Skin epidermis (tissue), 12 donors: ENCODE measurements around the gene DNAJA4.
A peak's percentile ranks its signal among the peaks of the same experiment; 100 is the strongest.

Experiments
- H3K27ac ChIP-seq, 21 experiments: fragments of 200-600 bp; sonication (generic) in 11 of 21; one replicate each; pipeline ENCODE4 v1.5.0; 2020; ENCODE audit warnings: mild to moderate bottlenecking in 3 of 21, inconsistent platforms in 2 of 21, moderate library complexity in 2 of 21
- H3K4me3 ChIP-seq, 7 experiments: fragments of 200-600 bp; sonication (generic) in 2 of 7; one replicate each; pipeline ENCODE4 v1.5.0; 2020; ENCODE audit warnings: inconsistent platforms in 2 of 7, mild to moderate bottlenecking in 2 of 7, moderate library complexity in 1 of 7

DNAJA4 gene

DNA sequence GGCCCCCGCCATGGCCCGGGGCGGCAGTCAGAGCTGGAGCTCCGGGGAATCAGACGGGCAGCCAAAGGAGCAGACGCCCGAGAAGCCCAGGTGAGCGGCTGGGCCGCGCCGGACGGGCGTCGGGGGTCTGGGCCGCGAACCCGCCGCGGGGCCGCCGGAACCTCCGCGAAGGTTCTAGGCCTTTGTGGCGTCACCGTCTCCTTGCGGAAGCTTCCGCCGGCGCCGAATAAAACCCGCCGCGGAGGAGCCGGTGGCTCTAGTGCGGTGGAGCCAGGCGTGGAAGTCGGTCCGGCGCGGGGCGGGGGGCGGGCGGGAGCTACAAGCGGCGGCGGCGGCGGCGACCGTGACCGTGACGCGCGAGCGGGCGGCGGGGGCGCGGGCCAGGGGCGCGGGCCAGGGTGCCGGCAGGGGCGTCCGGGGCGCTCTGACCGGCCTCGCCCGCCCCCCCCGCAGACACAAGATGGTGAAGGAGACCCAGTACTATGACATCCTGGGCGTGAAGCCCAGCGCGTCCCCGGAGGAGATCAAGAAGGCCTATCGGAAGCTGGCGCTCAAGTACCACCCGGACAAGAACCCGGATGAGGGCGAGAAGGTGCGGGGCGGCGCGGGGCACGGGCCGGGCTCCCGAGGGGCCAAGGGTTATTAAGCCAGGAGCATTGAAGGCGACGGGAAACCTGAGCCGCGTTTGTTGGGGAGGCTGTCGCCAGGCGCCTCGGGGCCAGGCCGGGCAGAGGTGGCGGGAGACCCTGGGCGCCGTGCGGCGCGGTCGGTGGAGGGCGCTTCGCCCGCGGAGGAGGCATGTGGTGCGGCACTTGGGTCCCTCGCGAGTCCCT is at the start of gene DNAJA4:
TSS of gene DNAJA4 (plus strand) at position 259 of the 833 bp plus-strand sequence. CDS start at position 461, 202 bp downstream.
- peak within 1 kb of the TSS; percentile 18 to 96 (median 87) for H3K27ac ChIP-seq
- peak within 1 kb of the TSS; percentile 41 to 71 (median 56) for H3K4me3 ChIP-seq

DNA sequence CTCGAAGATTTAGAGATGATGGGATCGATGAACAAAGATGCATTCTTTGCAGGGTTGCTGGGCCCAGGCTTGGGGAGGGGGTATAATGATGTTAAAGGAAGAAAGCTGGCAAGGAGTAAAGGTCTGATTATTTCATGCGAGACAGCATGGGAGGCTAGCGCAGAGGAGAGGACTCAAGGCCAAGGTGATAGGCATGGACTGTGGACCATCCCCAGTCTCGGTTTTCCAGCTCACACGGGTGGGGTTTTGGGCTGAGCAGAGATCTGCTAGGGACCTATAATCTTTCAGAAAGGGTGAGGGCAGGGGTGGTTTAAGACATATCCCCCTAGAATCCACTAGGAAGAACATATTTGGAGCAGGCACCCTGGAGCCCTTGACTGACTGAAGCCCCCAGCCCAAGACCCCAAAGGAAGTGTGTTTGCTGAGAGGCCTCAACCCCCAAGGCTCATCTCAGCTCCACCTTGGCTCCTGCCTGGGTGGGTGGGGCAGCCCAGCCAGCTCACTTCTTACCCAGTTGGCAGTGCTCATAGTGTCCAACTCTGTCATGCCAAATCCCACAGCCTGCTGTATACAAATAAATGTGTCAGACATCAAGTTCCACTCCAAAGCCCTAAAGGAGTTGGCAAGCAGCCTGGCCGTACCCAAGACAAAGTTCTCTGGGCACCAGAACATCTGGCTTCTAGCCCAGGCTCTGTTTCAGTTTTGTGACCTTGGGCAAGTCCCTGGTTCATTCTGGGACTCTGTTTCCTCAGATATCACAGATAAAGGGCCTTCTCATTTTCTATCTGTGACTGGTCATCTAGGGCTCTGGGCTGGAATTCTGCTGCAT is 47.9 kb upstream of the DNAJA4 start:
- peak overlapping the region in 7 of 21 experiments; percentile 12 to 56 (median 39) for H3K27ac ChIP-seq
- no peak overlapping the region for H3K4me3 ChIP-seq

DNA sequence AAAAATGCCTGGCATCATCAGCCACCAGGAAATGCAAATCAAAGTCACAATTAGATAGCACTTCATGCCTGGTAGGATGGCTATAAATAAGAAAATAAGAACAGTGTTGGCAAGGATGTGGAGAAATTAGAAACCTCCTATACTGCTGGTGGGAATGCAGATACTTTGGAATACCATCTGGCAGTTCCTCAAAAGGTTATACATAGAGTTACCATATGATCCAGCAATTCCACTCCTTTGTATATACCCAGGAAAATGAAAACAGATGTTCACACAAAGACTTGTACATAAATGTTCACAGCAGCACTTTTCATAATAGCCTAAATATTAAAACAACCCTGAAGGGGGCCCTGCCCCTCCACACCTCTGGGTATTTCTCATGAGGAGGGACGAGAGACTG is 43.6 kb upstream of the DNAJA4 start:
- no peak overlapping the region for H3K4me3 ChIP-seq
- H3K27ac ChIP-seq, result peak overlapping the region in 1 of 21 experiments; percentile 20

DNA sequence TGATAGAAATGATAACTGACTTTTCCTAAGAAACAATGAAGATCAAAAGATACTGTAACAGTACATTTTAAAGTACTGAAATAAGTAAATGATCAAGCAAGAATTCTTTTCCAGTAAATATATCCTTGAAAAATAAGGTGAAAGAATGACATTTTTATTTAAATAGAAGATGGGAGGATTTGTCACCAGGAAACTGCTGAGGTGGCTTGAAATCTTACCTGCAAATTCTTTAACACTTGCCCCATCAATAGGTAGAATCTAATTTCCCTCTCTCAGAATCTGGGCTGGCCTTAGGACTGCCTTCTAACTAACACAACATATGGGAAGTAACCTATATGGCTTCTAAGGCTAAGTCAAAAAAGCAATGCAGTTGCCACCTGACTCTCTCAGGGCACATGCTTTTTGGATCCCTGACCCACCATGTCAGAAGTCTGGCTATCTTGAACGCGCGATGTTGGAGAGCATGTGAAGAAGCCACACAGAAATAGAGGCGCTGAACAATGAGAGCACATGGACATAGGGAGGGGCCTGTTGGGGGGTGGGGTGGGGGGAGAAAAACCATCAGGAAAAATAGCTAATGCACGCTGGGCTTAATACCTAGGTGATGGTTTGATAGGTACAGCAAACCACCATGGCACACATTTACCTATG is 41.5 kb upstream of the DNAJA4 start:
- Histone ChIP-seq H3K27ac (peak overlapping the region in 2 of 21 experiments; percentile 54 to 57), H3K4me3 (no peak overlapping the region)

DNA sequence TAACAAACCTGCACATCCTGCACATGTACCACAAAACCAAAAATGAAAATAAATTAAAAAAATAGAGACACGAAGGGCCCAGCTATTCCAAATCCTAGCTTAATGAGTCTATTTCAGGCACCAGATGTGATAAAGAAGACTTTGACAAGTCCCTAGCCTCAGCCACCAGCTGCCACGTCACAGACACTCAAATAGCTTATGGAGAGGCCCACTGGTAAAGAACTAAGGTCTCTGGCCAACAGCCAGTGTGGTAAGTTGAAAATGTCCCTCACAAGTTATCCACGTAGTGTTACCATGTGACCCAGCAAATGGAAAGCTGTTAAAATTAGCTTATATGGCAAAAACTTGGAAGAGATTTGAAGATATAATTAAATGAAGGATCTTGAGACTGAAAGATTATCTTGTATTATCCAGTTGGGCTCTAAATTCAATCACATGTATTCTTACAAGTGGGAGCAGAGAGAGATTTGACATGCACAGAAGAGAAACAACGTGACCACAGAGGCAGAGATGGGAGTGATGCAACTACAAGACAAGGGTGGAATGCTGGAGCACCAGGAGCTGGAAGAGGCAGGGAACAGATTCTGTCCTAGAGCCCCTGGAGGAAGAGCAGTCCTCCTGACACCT is 40.9 kb upstream of the DNAJA4 start:
- no peak overlapping the region for H3K4me3 ChIP-seq
- H3K27ac ChIP-seq, result peak overlapping the region in 5 of 21 experiments; percentile 11 to 57 (median 24)

DNA sequence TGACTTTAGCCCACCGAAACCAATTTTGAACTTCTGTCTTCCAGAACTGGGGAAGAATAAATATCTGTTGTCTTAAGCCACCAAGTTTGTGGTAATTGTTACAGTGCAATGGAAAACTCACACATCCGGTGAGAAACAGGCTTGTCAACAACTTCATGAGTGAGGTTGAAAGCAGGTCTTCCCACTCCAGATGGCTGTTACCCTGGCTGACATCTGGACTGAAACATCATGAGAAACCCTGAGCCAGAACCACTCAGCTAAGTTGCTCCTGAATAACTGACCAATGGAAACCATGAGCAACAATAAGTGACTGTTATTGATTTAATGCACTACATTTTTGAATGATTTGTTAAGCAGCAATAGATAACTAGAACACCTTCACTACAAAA is 40.3 kb upstream of the DNAJA4 start:
- Histone ChIP-seq H3K27ac (peak overlapping the region in 4 of 21 experiments; percentile 11 to 54 (median 22)), H3K4me3 (no peak overlapping the region)

DNA sequence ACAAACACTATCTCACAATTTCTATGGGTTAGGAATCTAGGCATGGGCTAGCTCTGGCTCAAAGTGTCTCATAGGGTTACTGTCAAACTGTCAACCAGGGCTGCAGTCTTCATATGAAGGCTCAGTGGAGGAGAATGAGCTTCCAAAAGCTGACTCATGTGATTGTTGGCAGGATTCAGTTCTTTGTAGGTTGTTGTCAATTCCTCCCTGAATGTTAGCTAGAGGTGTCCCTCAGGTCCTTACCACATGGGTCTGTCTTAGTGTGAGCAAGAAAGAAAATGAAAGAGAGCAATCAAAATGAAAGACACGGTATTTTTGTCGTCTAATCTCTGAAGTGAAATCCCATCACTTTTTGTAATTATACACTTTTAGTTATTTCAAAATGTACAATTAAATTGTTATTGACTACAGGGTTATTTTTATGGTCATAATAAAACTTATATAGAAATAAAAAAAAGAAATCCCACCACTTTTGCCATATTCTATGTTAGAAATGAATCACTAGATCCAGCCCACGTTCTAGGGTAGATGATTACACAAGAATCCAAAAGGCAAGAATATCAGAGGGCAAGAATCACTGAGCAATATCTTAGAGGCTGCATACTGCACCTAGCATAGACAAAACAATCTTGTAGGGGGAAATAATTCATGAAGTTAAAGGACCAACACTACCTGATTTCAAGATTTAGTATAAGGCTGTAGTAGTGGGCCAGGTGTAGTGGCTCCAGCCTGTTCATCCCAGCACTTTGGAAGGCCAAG is 38.4 kb upstream of the DNAJA4 start:
- Histone ChIP-seq H3K27ac (no peak overlapping the region), H3K4me3 (no peak overlapping the region)

DNA sequence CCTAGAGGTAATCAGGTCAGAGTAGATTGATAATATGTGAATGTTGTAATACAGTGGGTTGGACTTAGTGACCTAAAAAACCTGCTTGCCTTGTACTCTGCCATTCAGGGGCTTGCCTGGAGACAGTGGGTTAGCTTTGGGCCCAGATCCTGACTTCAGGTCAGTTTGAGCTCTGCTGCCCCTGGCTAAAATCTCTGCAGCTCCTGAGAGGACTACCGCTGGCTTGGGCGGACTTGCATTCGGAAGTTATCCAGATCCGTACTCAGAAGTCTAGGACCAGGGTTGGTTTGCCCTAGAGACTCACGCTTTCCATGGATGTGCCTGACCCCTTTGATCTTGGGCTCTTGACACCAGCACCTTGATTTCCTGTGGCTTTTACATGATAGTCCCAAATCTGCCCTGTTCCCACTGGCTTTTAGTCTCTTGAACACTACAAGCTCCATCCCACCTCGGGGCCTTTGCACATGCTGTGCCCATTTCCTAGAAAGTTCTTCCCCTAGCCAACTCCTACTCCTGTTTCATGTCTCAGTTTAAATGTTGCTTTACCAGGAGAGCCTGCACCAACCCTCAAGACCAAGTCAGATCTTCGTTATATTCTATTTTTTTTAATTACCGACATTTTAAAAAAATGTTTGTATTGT is 35.9 kb upstream of the DNAJA4 start:
- no peak overlapping the region for H3K27ac ChIP-seq
- H3K4me3 ChIP-seq, result no peak overlapping the region

DNA sequence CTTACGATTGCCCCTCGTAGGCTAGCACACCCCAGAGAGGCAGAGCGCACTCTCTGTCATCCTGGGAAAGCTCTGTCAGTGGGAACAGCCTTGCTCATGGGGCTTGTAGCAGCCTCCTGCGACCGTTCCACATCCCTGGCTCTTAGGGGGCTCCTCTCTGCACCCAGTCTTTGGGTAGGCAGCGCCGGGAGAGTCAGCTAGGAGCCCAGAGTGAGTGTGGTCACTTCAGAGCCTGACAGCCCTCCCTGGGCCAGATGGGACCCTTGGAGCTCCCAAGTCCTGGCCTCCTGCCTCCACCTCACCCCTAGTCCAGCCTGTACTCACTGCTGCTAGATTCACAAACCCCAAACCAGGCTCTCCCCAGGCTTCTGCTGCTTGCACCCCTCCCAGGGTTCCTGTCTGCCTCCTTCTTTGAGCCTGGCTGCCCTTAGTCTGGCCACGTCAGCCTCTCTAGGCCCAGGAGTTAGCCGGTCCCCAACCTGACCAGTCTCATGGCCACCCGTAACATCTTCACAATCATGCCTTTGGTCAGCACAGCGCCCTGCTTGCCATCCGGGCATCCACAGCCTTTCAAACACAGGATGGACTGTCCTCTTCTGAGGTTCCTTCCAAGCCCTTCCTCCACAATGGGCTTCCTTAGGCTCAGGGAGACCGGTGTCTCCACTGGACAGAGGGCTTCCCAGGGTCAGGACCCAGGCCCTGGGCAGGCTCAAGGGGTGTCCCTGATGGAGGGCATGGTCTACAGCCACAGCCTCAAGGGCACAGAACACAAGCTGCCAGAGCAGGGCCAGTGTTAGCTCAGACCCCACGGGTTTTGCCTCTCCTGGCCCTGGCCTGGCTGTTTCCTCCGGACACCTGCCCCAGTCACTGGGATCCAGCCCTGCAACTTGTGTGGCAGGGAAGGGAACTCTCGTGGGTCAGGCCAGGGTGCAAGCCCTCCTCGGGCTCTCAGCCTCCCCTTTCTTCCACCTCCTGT is 34.6 kb upstream of the DNAJA4 start:
- H3K4me3 ChIP-seq, result no peak overlapping the region
- H3K27ac ChIP-seq, result no peak overlapping the region

DNA sequence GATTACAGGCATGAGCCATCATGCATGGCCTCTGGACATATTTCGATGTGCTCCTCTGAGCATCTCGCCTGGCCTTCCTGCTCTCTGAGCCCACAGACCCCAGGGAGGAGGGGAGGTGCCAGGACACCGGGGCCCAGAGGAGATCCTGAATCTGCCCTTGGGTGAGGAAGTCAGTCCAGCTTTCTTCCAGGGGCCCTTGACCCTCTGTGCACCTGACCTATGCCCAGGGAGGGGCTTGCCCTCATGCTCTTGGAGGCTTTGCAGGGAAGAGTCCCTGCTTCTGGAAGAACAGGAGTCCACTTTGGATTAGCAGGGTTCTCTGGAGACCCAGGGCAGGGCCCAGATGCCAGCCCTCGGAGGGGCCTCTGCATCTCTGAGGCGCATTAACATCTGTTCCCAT is 31.4 kb upstream of the DNAJA4 start:
- Histone ChIP-seq H3K27ac (no peak overlapping the region), H3K4me3 (no peak overlapping the region)

DNA sequence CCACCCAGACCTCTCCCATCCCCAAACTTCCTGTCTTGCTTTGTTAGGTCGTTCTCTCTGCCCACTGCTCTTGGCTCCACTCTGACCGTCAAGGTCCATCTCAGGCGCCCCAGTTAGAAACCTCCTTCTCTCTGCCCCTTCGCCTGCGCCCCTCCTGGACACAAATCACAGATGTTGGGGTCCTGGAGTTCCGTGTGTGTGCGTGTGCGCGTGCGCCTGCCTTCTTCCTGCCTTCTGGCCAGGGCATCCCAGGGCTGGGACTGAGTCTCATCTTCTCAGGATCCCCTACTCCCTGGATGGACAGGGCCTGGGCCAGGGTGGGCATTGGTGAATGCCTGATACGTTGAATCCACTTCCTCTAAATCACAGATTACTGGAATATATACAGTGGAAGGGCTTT is 30.9 kb upstream of the DNAJA4 start:
- Histone ChIP-seq H3K27ac (no peak overlapping the region), H3K4me3 (no peak overlapping the region)

DNA sequence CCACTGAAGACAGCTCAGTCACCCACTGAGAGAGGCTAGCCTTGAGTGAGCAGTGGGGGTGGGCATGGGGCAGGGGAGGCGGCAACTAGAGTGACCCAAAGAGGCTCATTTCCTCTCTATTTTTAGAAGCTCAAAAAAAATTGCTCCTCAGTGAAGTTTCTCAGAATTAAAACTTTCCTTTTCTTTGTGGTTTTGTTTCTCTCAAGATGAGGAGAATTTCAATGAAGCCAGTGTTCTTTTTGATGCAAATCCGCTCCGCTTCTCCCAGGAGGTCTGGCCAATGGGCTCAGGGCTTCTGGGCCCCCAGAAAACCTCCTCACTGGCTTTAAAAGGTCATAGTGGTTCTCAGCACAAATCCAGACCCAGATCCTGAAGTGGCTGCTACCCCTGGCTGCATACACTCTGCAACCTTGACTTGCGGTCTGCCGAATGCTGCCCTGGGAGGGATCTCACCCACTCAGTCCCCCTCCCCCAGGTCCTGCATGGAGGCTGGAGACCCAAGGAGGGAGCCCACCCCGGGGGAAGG is 29.8 kb upstream of the DNAJA4 start, which contains the start of gene ACSBG1:
TSS of gene ACSBG1 (minus strand) at position 51 of the 526 bp plus-strand sequence. CDS start 64 bp downstream, outside the sequence.
- Histone ChIP-seq H3K4me3 (no peak within 1 kb of the TSS), H3K27ac (no peak within 1 kb of the TSS)

DNA sequence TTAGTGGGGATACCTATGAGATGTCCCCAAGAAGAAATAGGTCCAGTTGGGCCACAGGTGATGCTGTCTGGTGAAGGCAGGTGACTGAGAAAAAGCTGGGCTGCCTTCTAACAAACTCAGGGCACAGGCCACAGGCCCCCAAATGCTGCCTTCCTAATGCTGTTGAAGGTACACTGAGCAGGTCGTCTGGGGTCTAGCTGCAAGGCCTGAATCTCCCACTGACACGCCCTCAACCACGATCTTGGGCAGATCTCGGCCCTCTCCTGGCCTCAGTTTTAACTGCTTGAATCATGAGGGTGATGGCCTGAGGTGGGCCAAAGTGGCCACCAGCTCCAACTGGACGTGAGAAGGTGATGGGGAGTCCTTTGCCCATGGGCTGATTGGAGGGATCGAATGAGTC is 27.9 kb upstream of the DNAJA4 start:
- no peak overlapping the region for H3K27ac ChIP-seq
- H3K4me3 ChIP-seq, result no peak overlapping the region

DNA sequence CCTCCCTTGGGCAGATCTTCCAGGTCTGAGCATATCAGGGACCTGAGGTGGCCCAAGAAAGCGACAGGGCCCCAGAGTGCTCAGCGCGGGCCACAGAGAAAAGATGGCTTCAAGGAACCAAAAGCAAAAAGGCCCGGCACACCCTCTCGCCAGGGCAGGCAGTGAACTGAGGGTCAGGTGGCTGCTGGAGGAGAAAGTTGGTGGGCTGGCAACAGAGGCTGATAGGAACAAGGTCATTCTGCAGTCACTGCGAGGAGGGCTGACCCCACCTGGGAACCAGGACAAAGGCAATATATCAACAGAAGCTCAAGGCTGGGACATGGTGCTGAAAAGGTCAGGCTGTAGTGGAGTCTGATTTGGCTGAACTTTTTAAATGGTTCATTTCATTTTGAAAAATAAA is 27.2 kb upstream of the DNAJA4 start:
- no peak overlapping the region for H3K27ac ChIP-seq
- no peak overlapping the region for H3K4me3 ChIP-seq

DNA sequence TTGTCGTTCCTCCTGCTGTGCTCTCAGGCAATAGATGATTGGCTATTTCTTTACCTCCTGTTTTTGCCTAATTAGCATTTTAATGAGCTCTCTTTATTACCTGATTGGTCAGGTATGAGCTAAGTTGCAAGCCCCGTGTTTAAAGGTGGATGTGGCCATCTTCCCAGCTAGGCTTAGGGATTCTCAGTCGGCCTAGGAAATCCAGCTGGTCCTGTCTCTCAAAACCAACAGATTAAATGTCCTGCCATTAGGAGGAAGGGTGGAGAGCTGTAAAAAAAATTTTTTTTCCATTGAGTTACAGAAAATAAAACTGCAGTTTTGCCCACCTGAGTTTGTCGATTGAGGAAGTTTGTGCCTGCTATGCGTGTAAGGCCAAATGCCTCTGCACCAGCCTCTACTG is 24.6 kb upstream of the DNAJA4 start:
- Histone ChIP-seq H3K27ac (no peak overlapping the region), H3K4me3 (no peak overlapping the region)

DNA sequence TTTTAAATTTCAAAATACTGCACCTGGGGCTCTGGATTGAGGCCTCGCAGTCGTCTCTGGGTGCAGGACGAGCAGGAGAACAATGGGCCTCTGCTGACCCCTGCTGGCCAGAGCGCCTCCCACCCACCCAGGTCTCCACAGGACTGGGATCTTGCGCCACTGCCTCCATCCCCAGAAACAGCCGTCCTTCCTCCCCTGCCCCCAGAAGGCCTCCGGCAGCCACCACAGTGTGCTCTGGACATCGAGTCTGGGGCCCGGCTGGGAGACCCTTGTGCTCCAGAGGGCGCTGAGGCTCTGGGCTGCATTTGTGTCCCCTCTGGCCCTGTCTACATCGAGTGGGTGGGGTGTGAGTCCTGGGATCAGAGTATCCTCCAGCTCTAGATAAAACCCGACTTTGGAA is 23.3 kb upstream of the DNAJA4 start:
- H3K27ac ChIP-seq, result no peak overlapping the region
- no peak overlapping the region for H3K4me3 ChIP-seq

DNA sequence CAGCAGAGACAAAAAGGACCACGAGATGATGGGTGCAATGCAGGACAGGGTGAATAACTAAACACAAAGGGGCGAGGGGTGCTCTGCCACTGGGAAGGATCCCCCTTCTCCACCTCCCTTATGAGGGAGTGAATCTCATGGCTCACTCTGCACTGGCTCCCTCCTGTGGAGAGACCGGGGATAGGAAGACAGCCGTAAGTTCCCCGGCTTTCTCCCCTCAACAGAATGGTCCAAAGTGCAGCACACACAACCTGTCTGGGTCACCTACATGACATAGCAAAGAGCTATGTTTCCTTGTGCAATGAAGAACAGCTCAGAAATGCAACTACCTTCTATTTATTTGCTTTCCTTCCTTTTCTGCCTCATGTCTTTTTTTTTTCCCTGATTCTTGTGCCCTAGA is 22.2 kb upstream of the DNAJA4 start:
- H3K27ac ChIP-seq, result no peak overlapping the region

More for the DNA sequence above, 22.2 kb upstream of the DNAJA4 start:
- no peak overlapping the region for H3K4me3 ChIP-seq
